ENCODE data around the gene NEDD4L. TPM values are rescaled to one million over a fixed set of nuclear protein-coding genes. Genes with fewer than 3 reads are reported as not detected.

Gene NEDD4L
- total and polyA plus RNA-seq, 10 of the 15 experiments (the other 5 are each of a cell fraction or from before 2014, with no cell fraction given), result 7.4 to 24.0 (median 17.7) TPM

DNA sequence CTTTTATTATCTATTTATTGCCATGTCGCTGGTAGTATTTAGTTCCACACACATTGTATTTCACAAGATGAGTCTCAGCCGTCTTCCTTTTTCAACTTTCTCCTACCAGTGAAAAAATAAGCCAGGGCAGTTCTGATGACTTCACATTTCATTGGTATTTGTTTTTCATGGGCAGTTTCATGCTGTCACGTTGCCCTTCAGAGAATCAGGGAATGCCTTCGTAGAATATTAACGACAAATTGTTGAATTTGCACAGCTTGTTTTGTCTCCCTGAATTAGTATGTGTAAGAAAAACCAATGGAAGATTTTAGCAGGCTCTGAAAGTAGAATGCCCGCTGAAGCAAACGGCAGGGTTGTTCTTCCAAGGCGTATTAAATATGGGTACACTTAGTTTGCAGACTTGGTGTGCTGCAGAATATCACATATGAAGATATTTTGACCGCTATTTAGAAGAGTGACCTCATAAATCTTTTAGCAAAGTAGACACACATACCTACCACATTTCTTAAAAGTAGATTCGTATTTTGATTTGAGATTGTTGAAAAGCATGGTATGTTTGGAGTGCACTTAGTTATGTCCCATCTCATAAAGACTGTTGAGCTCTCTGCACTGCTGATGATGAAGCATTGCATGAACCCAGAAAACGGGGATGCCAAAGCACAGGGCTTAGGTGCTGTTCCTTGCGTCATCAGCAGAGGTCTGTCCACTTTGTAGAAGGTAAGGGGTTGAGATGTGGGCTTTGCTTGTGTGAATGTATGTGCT is 2.9 kb downstream of the NEDD4L start (continued):
- no peak for TF ChIP-seq RAD21 (IDR thresholded peaks at IDR 0.05; ENCODE audit: insufficient read depth, low read depth, low read length)
- no peak for TF ChIP-seq RELA (IDR thresholded peaks at IDR 0.05; ENCODE audit: borderline replicate concordance, partially characterized antibody)
- TF ChIP-seq NFYB (IDR thresholded peaks at IDR 0.05; ENCODE audit: insufficient read depth, low read depth, low read length), result no peak
- no peak for TF ChIP-seq ZBED1 (IDR thresholded peaks at IDR 0.05; ENCODE audit: borderline replicate concordance)
- no peak for TF ChIP-seq LARP7 (IDR thresholded peaks at IDR 0.05)

GRCh38 chr18:58047556-58047882 is 3.5 kb downstream of the NEDD4L start:
- Histone ChIP-seq H3K9ac (ENCODE audit: control insufficient read depth, insufficient read depth, low read length) (no peak overlapping the region), H3K4me2 (ENCODE audit: control insufficient read depth, insufficient read depth) (no peak overlapping the region), H3K27me3 (replicated peaks in 1 of 2; ENCODE audit: control insufficient read depth in 2 of 2, insufficient read depth in 2 of 2, low read length in 1 of 2) (no peaks in the 10 kb centered on the region), H2AFZ (ENCODE audit: control insufficient read depth, low read depth, low read length) (no peak overlapping the region), H3K4me3 (peak overlapping the region; percentile 13; the same call in 1 of the 2 replicates), H3K9me3 (replicated peaks; ENCODE audit: control insufficient read depth, insufficient read depth, low read length) (no peaks in the 10 kb centered on the region), H3K36me3 (ENCODE audit: control insufficient read depth in 2 of 2, insufficient read depth in 2 of 2, low read length in 1 of 2) (no peaks in the 10 kb centered on the region), H4K20me1 (ENCODE audit: control insufficient read depth, insufficient read depth) (no peaks in the 10 kb centered on the region), H3K27ac (ENCODE audit: control insufficient read depth, insufficient read depth) (no peak overlapping the region), H3K4me1 (ENCODE audit: control insufficient read depth, insufficient read depth, low read length) (peaks cover 6% of the 10 kb centered on the region; the same call in 1 of the 2 replicates), H3K79me2 (ENCODE audit: control insufficient read depth, insufficient read depth, low read length) (peaks cover 5% of the 10 kb centered on the region)
- in situ Hi-C loops (cut with MboI) (loop anchor here (5.0 kb wide), 1 partner anchor 75 kb away; no protein-coding TSS in a partner anchor), intact Hi-C loops (cut with micrococcal nuclease; ENCODE audit: unreplicated experiment) (loop anchor here (10.0 kb wide), 2 partner anchors 277 to 413 kb away; no protein-coding TSS in a partner anchor)
- ATAC-seq (no peak), DNase-seq (ENCODE audit: low read depth, low spot score) (no peak), FAIRE-seq (no peak)
- TF ChIP-seq NR2C1 (IDR thresholded peaks at IDR 0.05), result no peak
- no peak for TF ChIP-seq NFYA (IDR thresholded peaks at IDR 0.05; ENCODE audit: borderline replicate concordance, low read depth, low read length)
- ChIA-PET POLR2A (no interaction called here), SMC1A (ENCODE audit: uncharacterized antibody, unreplicated experiment) (interaction anchor here (0.6 to 4.8 kb wide), 6 partner anchors 13 to 89 kb away, joined by 3 to 31 read pairs (median 8); no protein-coding TSS in a partner anchor), RAD21 (ENCODE audit: unreplicated experiment) (interaction anchor here (1.2 to 3.8 kb wide), 4 partner anchors 53 to 165 kb away, joined by 3 to 18 read pairs (median 8); no protein-coding TSS in a partner anchor), CTCF (interaction anchor here (0.9 to 6.9 kb wide), 4 partner anchors 8 to 88 kb away, joined by 3 to 117 read pairs (median 6); no protein-coding TSS in a partner anchor)
- WGBS (ENCODE audit: insufficient coverage, insufficient replicate concordance, low lambda C conversion rate, missing lambda C conversion rate), result 97% methylated on average over 3 of the region's 3 CpGs
- no TSS peak for BruUV-seq (replicated peaks)
